Right atrium auricular region (tissue), 2 donors: ENCODE measurements around the gene TAP2. TPM values are rescaled to one million over a fixed set of nuclear protein-coding genes. Genes with fewer than 3 reads are reported as not detected.

Source experiments
- DNase-seq: peaks from one replicate; pipeline ENCODE4 v3.0.0-alpha.2; 2019; ENCODE audit warnings: low spot score
- H3K27ac ChIP-seq, 2 donors: fragments of 200-600 bp; sonication (generic); 1 replicate in 1 of 2; 2 replicates in 1 of 2; pipeline ENCODE4 v1.5.1; 2016 to 2019
- H3K27me3 ChIP-seq, 2 donors: fragments of 200-600 bp; sonication (generic); one replicate each; pipeline versions ENCODE4 v1.5.1 to v1.6.0; 2017 to 2019
- H3K36me3 ChIP-seq: fragments of 200-600 bp; sonication (generic); one replicate; pipeline ENCODE4 v1.5.1; 2016
- H3K4me1 ChIP-seq, 2 donors: fragments of 200-600 bp; sonication (generic); one replicate each; pipeline versions ENCODE4 v1.5.1 to v1.6.0; 2017 to 2019
- H3K4me3 ChIP-seq, 2 donors: fragments of 200-600 bp; sonication (generic); 1 replicate in 1 of 2; 2 replicates in 1 of 2; pipeline ENCODE4 v1.5.1; 2017 to 2019; ENCODE audit warnings: mild to moderate bottlenecking in 1 of 2, moderate library complexity in 1 of 2
- H3K9me3 ChIP-seq, 2 donors: fragments of 200-600 bp; sonication (generic); one replicate each; pipeline ENCODE4 v1.5.1; 2019
- total RNA-seq, 2 donors: library from RNA; depleted of rRNA; stranded (reverse); fragments of >200 nt; gene quantifications; one replicate each; pipeline ENCODE4 v1.1.0, GENCODE V29; 2016
- TF ChIP-seq, protein P1 (sequence below), 2 donors: fragments of 200-600 bp; sonication (generic); IDR thresholded peaks; one replicate each; pipeline ENCODE4 v1.5.1; 2019; ENCODE audit warnings: antibody characterized with exemption in 2 of 2

Gene TAP2
- total RNA-seq, 2 donors from 2014 or later, result 3.4 to 6.3 TPM

DNA sequence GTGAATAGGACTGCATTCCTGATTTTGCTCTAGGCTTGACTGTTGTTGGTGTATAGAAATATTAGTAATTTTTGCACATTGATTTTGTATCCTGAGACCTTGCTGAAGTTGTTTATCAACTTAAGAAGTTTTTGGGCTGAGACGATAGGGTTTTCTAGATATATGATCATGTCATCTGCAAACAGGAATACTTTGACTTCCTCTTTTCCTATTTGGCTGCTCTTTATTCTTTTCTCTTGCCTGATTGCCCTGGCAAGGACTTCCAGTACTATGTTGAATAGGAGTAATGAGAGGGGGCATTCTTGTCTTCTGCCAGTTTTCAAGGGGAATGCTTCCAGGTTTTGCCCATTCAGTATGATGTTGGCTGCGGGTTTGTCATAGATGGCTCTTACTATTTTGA, 35.1 kb downstream of the TAP2 start:
- peaks cover 0 to 5% of the 10 kb centered on the region in 2 donors for H3K9me3 ChIP-seq
- no peaks in the 10 kb centered on the region for H3K36me3 ChIP-seq
- H3K4me1 ChIP-seq, result no peaks in the 10 kb centered on the region
- TF ChIP-seq, protein P1, sequence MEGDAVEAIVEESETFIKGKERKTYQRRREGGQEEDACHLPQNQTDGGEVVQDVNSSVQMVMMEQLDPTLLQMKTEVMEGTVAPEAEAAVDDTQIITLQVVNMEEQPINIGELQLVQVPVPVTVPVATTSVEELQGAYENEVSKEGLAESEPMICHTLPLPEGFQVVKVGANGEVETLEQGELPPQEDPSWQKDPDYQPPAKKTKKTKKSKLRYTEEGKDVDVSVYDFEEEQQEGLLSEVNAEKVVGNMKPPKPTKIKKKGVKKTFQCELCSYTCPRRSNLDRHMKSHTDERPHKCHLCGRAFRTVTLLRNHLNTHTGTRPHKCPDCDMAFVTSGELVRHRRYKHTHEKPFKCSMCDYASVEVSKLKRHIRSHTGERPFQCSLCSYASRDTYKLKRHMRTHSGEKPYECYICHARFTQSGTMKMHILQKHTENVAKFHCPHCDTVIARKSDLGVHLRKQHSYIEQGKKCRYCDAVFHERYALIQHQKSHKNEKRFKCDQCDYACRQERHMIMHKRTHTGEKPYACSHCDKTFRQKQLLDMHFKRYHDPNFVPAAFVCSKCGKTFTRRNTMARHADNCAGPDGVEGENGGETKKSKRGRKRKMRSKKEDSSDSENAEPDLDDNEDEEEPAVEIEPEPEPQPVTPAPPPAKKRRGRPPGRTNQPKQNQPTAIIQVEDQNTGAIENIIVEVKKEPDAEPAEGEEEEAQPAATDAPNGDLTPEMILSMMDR (IDR thresholded peaks at IDR 0.05), result no peak
- no peak overlapping the region for H3K27ac ChIP-seq
- no peak overlapping the region for H3K4me3 ChIP-seq
- H3K27me3 ChIP-seq, result no peaks in the 10 kb centered on the region
- no peak for DNase-seq

DNA sequence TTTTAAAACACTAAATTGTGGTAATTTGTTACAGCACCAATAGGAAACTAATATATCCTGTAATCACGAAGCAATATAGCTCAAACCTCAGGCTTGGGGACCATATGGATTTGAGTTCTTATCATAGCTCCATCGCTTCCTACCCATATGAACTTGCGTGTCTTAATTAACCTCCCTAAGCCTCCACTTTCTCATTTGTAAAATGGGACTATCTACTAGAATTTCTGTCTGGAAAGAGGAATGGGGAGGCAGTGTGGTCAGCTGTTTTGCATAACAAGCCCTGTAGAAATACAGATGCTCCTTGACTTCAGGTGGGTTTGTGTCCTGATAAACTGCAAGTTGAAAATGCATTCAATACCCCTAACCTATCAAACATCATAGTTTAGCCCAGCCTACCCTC, 38.8 kb downstream of the TAP2 start:
- no peak overlapping the region for H3K27ac ChIP-seq
- H3K36me3 ChIP-seq, result no peaks in the 10 kb centered on the region
- no peaks in the 10 kb centered on the region for H3K27me3 ChIP-seq
- H3K9me3 ChIP-seq, result peaks cover 0 to 5% of the 10 kb centered on the region in 2 donors
- no peak overlapping the region for H3K4me3 ChIP-seq
- peaks cover 0 to 8% of the 10 kb centered on the region in 2 donors for H3K4me1 ChIP-seq
- TF ChIP-seq, protein P1 (IDR thresholded peaks at IDR 0.05), result no peak
- no peak for DNase-seq

DNA sequence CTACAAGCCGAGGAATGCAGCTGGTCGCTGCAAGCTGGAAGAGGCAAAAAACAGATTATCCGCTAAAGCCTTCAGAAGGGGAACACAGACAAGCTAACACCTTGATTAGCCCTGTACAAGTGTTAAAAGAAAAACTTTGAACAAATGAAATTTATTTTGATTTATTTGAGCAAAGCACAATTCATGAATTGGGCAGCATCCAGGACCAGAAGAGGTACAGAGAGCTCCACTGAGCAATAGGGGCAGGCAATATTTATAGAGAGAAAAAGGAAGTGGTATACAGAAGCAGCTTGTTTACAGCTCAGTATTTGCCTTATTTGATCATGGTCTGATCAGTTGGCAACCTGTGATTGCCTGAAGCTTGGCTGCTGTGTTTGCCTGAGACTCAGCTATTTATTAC, 39.4 kb downstream of the TAP2 start:
- TF ChIP-seq, protein P1 (IDR thresholded peaks at IDR 0.05), result no peak
- H3K4me1 ChIP-seq, result peaks cover 0 to 8% of the 10 kb centered on the region in 2 donors
- no peak overlapping the region for H3K4me3 ChIP-seq
- peaks cover 0 to 5% of the 10 kb centered on the region in 2 donors for H3K9me3 ChIP-seq
- H3K27ac ChIP-seq, result no peak overlapping the region
- no peaks in the 10 kb centered on the region for H3K27me3 ChIP-seq
- DNase-seq, result no peak
- no peaks in the 10 kb centered on the region for H3K36me3 ChIP-seq

DNA sequence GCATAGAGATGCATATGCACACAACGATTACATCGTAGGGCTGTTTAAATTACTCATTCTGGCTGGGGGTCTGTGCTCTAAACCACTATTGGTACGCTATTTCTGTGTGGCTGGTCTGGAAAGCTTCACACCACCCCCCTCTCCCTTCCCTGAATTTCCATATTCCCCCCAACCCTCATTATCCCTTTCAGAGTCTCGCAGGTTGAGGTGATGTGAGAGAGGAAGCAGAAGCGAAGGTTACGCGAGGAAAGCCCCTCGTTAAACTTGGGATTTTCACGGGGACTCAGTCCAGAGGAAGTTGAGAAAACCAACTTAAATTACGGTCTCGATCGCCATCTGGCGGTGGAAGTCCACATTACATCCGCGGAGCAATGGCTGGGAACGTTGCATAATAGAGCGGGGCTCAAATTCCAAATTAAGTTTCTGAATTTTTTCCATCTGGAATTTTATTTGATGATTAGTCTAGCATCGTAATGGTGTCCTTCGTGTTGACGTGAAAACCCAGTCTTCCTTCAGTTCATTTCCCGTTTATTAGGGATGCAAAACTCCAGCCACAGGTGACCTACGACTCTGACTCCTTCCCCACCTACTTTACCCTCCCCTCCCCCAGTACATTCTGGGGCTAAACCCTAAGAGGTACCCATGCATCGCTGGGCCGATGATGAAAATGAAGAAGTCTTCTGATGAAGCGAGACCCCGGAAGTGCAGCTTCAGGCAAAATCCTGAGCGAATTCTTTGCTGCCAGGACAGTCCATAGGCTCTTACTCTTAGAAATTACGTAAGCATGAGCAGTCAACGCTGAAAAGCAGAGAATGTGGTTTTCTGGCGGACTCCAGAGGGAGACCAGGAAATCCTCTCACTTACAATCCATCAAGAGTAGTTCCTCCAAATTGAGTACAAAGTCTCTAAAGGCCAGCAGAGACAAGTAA, 41.4 kb downstream of the TAP2 start:
- Histone ChIP-seq H3K4me3 (no peak overlapping the region), H3K9me3 (peaks cover 0 to 5% of the 10 kb centered on the region in 2 donors), H3K4me1 (peaks cover 0 to 8% of the 10 kb centered on the region in 2 donors), H3K27me3 (no peaks in the 10 kb centered on the region), H3K36me3 (no peaks in the 10 kb centered on the region), H3K27ac (no peak overlapping the region)
- TF ChIP-seq, protein P1 (IDR thresholded peaks at IDR 0.05), result peak; percentile 86 to 96
- peak; percentile 82 for DNase-seq

DNA sequence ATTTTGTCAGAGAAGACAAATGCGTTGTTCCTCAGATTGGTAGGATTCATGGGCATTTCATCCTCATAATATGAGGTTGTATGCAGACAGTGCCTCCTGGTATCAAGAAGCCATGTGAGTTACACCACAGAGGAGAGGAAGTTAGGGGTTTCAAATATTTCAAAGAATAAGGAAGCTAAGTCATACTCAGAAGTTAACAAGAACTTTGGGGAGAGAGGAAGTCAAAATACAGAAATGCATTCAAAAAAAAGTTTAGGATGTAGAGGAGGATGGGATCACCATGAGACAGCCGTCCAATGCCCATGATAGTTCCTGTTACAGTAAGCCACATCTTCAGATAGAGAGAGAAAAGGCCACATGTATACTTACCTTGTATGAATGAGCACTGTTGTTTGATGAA, 44.0 kb downstream of the TAP2 start:
- DNase-seq, result no peak
- Histone ChIP-seq H3K4me1 (peaks cover 0 to 8% of the 10 kb centered on the region in 2 donors), H3K36me3 (no peaks in the 10 kb centered on the region), H3K27ac (no peak overlapping the region), H3K9me3 (peaks cover 0 to 5% of the 10 kb centered on the region in 2 donors), H3K4me3 (no peak overlapping the region), H3K27me3 (no peaks in the 10 kb centered on the region)
- TF ChIP-seq, protein P1 (IDR thresholded peaks at IDR 0.05), result no peak
